Measurements from ENCODE around the gene ARHGAP15.

The ARHGAP15 gene

DNA sequence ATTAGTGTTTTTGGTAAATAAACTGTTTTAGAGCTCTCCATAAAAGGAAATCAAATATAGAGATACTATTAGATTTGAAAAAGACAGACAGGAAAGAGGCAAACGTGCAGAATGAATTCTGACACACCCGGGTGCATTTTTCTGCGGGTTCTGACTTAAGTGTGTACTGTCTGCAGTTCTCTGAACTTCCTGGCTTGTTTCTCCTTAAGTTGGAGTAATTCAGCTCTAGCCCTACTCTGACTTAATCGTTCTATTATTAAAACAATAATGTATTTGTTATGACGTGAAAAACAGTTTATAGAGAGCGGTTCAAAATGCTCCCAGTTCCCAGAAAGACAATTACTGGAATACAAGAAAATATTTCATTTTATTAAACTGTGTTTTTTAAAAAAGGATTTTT is 305.9 kb downstream of the ARHGAP15 start:
- no peaks in the 10 kb centered on the region for H3K27me3 ChIP-seq (ENCODE audit: insufficient read depth, low read length)
- H3K36me3 ChIP-seq (ENCODE audit: insufficient read depth, low read length) = peaks cover 32% of the 10 kb centered on the region
- TF ChIP-seq, protein P1, sequence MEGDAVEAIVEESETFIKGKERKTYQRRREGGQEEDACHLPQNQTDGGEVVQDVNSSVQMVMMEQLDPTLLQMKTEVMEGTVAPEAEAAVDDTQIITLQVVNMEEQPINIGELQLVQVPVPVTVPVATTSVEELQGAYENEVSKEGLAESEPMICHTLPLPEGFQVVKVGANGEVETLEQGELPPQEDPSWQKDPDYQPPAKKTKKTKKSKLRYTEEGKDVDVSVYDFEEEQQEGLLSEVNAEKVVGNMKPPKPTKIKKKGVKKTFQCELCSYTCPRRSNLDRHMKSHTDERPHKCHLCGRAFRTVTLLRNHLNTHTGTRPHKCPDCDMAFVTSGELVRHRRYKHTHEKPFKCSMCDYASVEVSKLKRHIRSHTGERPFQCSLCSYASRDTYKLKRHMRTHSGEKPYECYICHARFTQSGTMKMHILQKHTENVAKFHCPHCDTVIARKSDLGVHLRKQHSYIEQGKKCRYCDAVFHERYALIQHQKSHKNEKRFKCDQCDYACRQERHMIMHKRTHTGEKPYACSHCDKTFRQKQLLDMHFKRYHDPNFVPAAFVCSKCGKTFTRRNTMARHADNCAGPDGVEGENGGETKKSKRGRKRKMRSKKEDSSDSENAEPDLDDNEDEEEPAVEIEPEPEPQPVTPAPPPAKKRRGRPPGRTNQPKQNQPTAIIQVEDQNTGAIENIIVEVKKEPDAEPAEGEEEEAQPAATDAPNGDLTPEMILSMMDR (IDR thresholded peaks at IDR 0.05; ENCODE audit: low read length) = no peak
- TF ChIP-seq EZH2 (IDR thresholded peaks at IDR 0.05; ENCODE audit: borderline replicate concordance, low read length) = no peak
- no peak overlapping the region for H3K4me3 ChIP-seq (ENCODE audit: low read depth, low read length, poor library complexity, severe bottlenecking)
- peaks cover 15% of the 10 kb centered on the region for H3K4me1 ChIP-seq (ENCODE audit: insufficient read depth, low read length, severe bottlenecking)
- no peaks in the 10 kb centered on the region for H3K9me2 ChIP-seq (ENCODE audit: low read depth, low read length)
- no peak overlapping the region for H3K9ac ChIP-seq (ENCODE audit: low read length)
- H3K9me3 ChIP-seq (ENCODE audit: low read length) = no peaks in the 10 kb centered on the region
- H2AFZ ChIP-seq (ENCODE audit: low read length) = no peak overlapping the region
- H4K20me1 ChIP-seq (ENCODE audit: insufficient read depth, low read length) = no peaks in the 10 kb centered on the region
- H3F3A ChIP-seq (ENCODE audit: insufficient read depth, low read length) = no peaks in the 10 kb centered on the region
- no peak overlapping the region for H3K4me2 ChIP-seq (ENCODE audit: low read length)
- H3K79me2 ChIP-seq (ENCODE audit: insufficient read depth, low read length) = no peaks in the 10 kb centered on the region
- no peak overlapping the region for H3K27ac ChIP-seq (ENCODE audit: low read depth, low read length, poor library complexity, severe bottlenecking)

DNA sequence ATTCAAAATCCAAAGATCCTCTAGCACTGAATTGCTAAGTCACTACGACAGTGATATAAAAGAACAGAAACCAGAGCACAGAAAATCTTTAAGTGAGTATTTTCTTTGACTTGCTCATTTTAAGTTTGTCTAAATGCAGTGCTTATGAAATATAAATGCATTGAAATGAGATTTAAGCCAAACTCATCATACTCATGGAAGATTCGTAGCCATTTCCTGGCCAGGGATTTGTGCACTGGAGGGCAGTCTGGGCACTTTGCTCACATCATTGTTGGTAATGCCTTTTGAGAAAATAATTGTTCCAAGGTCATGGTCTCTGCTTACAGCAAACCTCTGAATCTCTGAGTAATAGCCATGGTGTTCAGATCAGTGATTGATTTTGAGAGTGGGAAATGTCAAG is 307.7 kb downstream of the ARHGAP15 start:
- no peak overlapping the region for H3K4me2 ChIP-seq (ENCODE audit: low read length)
- H3K9ac ChIP-seq (ENCODE audit: low read length) = no peak overlapping the region
- H4K20me1 ChIP-seq (ENCODE audit: insufficient read depth, low read length) = no peaks in the 10 kb centered on the region
- TF ChIP-seq EZH2 (IDR thresholded peaks at IDR 0.05; ENCODE audit: borderline replicate concordance, low read length) = no peak
- TF ChIP-seq, protein P1 (IDR thresholded peaks at IDR 0.05; ENCODE audit: low read length) = no peak
- H3K79me2 ChIP-seq (ENCODE audit: insufficient read depth, low read length) = no peaks in the 10 kb centered on the region
- H2AFZ ChIP-seq (ENCODE audit: low read length) = no peak overlapping the region
- H3K9me2 ChIP-seq (ENCODE audit: low read depth, low read length) = no peaks in the 10 kb centered on the region
- no peak overlapping the region for H3K27ac ChIP-seq (ENCODE audit: low read depth, low read length, poor library complexity, severe bottlenecking)
- H3F3A ChIP-seq (ENCODE audit: insufficient read depth, low read length) = no peaks in the 10 kb centered on the region
- no peak overlapping the region for H3K4me3 ChIP-seq (ENCODE audit: low read depth, low read length, poor library complexity, severe bottlenecking)
- H3K4me1 ChIP-seq (ENCODE audit: insufficient read depth, low read length, severe bottlenecking) = peaks cover 15% of the 10 kb centered on the region
- no peaks in the 10 kb centered on the region for H3K9me3 ChIP-seq (ENCODE audit: low read length)
- peaks cover 36% of the 10 kb centered on the region for H3K36me3 ChIP-seq (ENCODE audit: insufficient read depth, low read length)
- H3K27me3 ChIP-seq (ENCODE audit: insufficient read depth, low read length) = no peaks in the 10 kb centered on the region

DNA sequence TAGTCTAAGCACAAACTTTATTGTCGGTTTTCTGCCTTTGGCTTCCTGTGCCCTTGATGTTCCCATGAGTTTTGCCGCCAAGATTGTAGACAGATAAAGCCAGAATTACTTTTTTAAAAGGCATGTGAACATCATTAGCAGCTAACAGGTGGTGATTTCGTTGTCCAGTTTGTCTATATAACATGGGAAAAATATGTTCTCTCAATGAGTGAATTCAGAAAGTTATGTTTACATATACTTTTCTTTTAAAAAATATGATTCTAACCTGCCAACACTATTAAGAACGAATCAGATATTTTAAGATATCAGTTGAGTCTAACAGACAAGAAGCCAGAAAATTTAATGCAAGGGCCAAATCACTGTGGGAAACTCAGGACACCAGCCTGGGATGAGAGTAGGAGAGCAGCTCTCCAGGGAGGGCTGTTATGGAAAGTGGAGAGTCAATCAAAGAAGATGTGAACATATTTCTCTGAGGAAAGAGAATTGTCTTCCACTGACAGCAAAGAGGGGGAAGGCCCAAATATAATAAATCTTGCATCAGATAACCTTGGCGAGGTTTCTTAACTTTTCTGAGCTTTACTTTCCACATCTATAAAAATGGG is 311.3 kb downstream of the ARHGAP15 start:
- H3K27me3 ChIP-seq (ENCODE audit: insufficient read depth, low read length) = no peaks in the 10 kb centered on the region
- no peaks in the 10 kb centered on the region for H3K9me2 ChIP-seq (ENCODE audit: low read depth, low read length)
- H4K20me1 ChIP-seq (ENCODE audit: insufficient read depth, low read length) = no peaks in the 10 kb centered on the region
- H3K36me3 ChIP-seq (ENCODE audit: insufficient read depth, low read length) = peaks cover 36% of the 10 kb centered on the region
- H3F3A ChIP-seq (ENCODE audit: insufficient read depth, low read length) = no peaks in the 10 kb centered on the region
- H3K4me2 ChIP-seq (ENCODE audit: low read length) = no peak overlapping the region
- TF ChIP-seq, protein P1 (IDR thresholded peaks at IDR 0.05; ENCODE audit: low read length) = no peak
- TF ChIP-seq EZH2 (IDR thresholded peaks at IDR 0.05; ENCODE audit: borderline replicate concordance, low read length) = no peak
- H3K4me3 ChIP-seq (ENCODE audit: low read depth, low read length, poor library complexity, severe bottlenecking) = no peak overlapping the region
- H3K4me1 ChIP-seq (ENCODE audit: insufficient read depth, low read length, severe bottlenecking) = no peaks in the 10 kb centered on the region
- H3K79me2 ChIP-seq (ENCODE audit: insufficient read depth, low read length) = no peaks in the 10 kb centered on the region
- H3K9me3 ChIP-seq (ENCODE audit: low read length) = no peaks in the 10 kb centered on the region
- H3K9ac ChIP-seq (ENCODE audit: low read length) = no peak overlapping the region
- no peak overlapping the region for H3K27ac ChIP-seq (ENCODE audit: low read depth, low read length, poor library complexity, severe bottlenecking)
- no peak overlapping the region for H2AFZ ChIP-seq (ENCODE audit: low read length)
